NCI-H128 (cell line): ENCODE results near the gene MPZL2.

ENCODE experiments used
- DNase-seq: peaks from one replicate; lab custom pipeline; 2025; ENCODE audit not compliant: unreplicated experiment; lab: John Stamatoyannopoulos, UW

MPZL2 gene

DNA sequence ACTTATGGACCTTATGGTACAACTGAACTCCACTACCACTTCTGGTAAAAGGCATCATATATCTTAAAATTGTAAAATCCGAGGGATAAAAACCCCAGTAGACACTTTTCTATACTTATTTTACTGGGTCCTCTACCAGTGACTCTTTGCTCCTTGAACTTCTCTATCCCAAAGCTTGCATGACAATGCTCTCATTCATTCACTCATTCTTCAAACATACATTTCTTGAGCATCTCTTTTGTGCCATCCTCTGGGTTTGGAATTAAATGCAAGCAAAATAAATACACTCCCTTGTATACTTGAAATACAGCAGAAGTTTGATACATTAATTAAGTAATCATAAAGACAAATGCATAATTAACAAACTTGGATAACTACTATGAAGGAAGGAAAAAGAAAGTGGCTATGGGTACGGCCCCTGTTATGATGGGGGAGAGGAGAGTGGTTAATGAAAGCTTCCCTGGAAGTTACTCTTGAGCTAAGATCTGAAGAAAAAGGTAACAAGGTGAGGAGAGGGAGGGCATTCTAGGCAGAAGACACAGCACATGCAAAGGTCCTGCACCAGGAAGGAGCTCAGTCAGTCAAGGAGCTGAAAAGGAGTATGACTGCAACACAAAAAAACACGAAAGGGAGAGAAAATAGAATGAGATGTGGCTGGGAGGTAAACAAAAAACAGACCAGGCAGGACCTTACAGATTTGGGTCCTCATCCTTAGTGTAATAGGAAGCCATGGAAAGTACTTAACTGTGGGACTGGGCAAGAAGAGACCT, 19.9 kb downstream of the MPZL2 start:
- DNase-seq, result no peak

- DNase-seq, result no peak
Observed at GRCh38 chr11:118243161-118243560, 20.9 kb downstream of the MPZL2 start.

DNA sequence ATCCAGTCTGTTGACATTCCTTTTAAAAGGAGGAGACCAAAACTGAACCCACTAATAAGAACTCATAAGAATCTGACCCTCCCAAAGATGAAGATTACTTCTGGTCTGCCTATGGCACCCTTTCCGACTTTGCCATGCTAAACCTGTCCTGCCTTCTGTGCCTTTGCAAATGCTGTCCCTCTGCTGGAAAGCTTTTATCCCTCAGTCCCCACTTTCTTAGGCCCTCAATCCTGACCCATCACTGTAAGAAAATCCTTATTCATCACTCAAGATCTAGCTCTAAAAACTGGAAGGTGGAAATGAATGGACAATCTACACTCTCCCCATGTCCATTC, 22.4 kb downstream of the MPZL2 start:
- no peak for DNase-seq

GRCh38 chr11:118240999-118241763, 22.9 kb downstream of the MPZL2 start:
- DNase-seq, result no peak

GRCh38 chr11:118239509-118240205, 24.4 kb downstream of the MPZL2 start:
- no peak for DNase-seq

DNA sequence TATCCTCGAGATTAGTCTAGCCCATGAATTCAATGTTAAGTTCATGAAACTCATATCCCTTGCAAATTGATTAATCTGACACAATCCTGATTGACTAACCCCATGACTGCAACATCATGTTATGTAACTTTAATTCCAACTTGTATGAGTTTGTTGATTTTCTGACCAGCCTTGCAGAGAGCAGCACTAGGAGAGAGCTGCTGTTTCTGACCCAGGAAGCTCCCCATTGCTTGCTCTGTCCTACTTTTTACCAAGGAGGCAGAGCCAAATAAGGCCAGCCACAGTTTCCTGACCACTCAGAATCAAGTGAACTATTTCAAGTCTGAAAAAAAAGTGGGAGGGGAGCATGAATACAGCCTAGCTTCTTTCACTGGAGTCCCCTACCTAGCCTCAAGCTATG, 25.2 kb downstream of the MPZL2 start:
- DNase-seq, result no peak

- no peak for DNase-seq
Observed at GRCh38 chr11:118238421-118238820, 25.7 kb downstream of the MPZL2 start.

GRCh38 chr11:118236170-118236569, 27.9 kb downstream of the MPZL2 start:
- no peak for DNase-seq

DNA sequence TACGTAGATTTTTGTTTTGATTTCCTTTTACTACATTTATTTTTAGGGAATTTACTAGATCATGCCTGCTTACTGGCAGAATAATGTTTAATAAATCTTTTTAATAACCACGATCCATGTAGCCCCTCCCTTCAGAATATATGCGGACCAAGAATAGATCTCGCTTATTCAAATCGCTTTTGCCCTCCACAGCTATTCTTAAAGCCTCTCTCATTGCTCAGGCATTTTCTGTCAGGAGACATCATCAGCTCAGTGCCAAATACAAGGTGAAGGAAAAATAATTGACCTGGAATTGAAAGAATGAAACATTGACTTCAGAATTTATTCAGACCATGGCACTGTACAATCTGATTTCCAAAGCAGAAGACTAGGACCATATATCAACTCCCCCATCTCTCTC, 29.3 kb downstream of the MPZL2 start:
- DNase-seq, result no peak

DNA sequence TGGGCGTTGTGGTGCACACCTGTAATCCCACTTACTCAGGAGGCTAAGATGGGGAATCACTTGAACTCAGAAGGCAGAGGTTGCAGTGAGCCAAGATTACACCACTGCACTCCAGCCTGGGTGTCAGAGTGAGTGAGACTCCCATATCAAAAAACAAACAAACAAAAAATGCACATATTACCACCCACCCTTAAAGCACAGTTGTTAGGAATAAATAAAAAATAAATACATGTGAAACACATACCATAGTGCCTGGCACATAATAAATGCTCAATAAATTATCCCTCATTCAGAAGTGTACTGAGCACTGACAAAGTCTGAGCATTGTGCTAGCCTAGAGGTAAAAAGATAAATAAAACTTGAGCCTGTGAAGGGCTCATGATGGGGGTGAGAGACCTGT, 30.2 kb downstream of the MPZL2 start:
- no peak for DNase-seq

DNA sequence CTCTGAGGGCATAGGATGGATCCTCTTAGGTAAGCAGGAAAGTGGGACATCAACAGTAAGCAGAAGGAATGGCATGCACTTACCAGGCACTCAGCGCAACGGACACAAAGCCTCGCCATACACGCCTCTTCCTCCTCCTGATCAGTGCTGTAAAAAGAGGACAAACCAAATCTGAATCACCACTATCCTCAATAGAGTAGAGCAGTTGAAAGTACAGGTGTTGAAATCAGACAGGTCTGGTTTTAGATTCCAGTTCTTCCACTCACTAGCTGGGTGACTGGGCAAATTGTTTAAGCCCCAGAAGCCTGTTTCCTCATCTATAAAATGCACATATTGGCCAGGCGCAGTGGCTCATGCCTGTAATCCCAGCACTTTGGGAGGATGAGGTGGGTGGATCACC, 30.7 kb downstream of the MPZL2 start:
- DNase-seq, result no peak

- DNase-seq, result no peak
Observed at GRCh38 chr11:118232659-118233058, 31.4 kb downstream of the MPZL2 start.

DNA sequence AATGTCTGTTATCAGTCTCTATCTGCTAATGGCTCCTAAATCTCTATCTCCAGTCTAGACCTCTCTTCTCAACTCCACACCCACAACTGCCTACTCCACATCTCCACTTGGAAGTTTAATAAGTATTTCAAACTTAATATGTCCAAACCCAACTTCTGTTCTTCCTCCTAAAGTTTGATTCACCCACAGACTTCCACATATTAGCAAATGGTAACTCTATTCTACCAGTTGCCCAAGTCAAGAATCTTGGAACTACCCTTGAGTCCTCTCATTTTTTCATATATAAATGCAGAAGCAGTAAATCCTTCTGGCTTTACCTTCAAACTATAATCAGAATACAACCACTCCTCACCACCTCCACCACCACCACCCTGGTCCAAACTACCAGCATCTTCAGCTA, 32.6 kb downstream of the MPZL2 start:
- DNase-seq, result no peak

DNA sequence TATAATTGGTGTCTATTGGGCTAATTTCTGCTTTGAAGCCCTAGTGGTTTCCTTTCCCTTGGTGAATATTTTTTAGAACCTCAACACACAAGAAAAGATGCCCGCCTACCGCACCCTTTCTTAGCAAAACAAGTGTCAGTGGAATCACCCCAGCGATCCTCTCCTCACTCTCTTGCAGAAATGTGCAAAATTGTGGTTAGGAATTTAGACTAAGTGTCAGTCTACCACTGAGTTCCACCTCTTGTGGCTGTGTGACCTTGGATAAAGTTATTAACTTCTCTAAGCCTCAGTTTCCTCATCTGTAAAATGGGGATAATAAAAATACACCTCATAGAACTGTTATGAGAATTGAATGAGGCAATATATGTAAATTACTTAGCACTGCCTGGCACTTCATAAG, 34.0 kb downstream of the MPZL2 start:
- DNase-seq, result no peak

DNA sequence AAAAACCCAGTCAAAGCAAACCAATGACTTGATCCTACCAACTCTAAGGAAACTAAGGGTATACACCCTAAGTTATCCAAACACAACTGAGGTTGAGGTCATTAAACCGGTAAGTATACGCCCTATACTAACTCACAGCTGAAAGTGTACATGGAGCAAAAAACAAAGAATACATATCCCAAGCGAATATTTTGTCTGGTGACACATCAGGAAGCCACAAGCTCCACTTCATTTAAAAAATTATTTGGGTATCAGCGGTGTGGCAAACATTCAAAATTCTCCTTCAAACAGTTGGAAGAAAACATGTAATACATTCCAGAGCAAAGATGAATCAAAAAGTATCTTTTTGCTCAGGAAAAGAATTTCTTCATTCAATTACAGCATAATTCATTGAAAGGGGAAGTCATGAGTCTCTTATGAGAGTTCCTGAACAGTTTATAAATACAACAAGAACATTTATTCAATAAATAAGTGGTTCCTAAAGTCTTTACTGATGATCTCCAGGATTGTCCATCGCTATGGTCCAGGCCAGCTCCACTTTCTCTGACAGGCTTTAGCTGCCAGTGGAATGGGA, 34.7 kb downstream of the MPZL2 start:
- DNase-seq, result no peak

DNA sequence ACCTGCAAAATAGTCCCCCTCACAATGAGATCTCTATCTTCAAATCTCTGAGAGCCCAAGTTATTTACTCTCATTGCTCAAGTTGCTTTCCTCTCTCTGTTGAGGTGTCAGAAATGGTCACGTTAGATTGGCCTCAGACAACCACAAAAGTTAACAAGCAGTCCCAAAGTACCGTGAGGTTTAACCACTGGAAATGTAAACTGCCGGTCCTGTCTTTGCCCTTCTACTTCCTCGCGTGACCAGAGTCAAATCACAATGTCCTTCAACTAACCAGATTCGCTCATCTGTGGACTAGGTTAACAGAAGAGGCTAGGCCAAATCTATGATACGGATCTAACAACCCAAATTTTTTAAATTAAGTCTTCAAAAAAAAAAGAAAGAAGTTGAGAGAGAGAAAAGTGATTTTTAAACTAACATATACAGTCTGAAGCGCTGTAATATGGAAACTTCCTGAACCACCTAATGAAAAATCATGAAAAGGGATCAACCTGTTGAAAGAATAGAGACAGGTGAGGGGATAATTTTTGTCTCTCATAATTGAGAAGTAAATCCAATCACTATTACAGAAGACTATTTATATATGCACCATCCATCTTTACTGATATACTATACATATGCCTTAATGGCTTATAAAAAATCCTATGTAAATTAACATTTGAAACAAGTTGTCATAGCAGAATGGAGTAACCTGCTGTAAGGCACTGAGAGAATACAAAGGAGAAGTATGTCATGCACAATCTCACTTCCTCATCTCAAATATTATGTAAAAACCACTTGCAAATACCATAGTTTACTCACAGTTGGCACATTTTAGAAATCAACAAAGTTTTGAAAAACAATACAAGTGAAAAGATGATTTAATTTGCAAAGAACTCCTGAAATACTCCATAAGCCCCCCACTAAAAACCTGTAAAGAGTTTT, 36.0 kb downstream of the MPZL2 start:
- DNase-seq, result no peak

DNA sequence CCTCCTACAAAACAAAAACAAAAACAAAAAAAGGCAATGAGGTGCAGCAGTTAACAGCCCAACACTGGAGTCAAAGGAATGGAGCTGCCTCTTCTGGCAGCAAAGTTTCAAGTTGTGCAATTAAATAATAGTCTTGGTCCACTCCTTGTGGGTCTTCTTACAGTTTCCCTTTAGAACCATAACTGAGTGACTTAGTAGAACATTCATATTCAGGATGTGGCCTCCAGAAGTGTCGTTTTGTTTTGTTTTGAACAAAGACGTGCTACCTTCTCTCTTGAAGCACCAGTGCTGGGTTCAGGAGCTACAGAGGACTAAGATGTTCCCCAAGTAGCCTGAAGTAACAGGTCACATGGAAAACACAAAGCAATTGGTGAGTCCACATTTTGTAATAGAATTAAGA, 37.3 kb downstream of the MPZL2 start:
- DNase-seq, result no peak

GRCh38 chr11:118226296-118226695, 37.8 kb downstream of the MPZL2 start:
- DNase-seq, result no peak

- DNase-seq, result no peak
Observed at GRCh38 chr11:118224511-118225188, 39.4 kb downstream of the MPZL2 start, which contains the start of gene JAML. Gene JAML, minus strand, starts transcription at chr11:118225011. Its CDS starts 10,145 bp downstream, at chr11:118214866.

DNA sequence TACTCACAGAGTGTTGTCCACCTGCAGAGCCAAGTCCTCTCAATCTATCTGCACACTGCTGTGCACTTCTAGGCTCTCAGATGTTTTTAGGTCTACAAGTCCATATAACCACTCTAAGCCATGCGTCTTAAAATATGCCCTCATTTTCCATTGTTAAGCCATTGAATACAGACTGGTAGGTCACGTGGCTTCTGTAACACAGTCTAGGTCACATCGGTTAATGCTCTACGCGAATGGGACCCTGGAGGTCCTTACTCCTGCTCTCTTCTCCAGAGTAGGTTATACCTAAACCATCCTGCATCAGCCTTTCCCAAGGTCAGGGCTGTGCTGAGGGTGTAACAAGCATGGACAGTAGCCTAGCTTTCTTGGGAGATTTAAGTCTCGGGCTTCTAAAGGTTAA, 40.1 kb downstream of the MPZL2 start:
- DNase-seq, result no peak
